Left renal pelvis (tissue), 4 donors: Measurements from ENCODE around the gene CELA3B. TPM values are rescaled to one million over a fixed set of nuclear protein-coding genes. Genes with fewer than 3 reads are reported as not detected.
A peak's percentile ranks its signal among the peaks of the same experiment; 100 is the strongest.
"Not testable (repeated sequence)": the region's sequence is repeated elsewhere in the genome, so short reads cannot be mapped to it uniquely, and the experiment has no call there.

Source experiments
- DNase-seq, 4 donors: peaks; one replicate each; pipeline ENCODE4 v3.0.0-alpha.2; 2013; ENCODE audit warnings: low read depth in 4 of 4, low spot score in 3 of 4
- polyA plus RNA-seq, 4 donors: library from polyadenylated mRNA; unstranded; fragments of 120-200 nt; gene quantifications; one replicate each; pipeline ENCODE4 v1.2.1, GENCODE V29; 2013; ENCODE audit not compliant: insufficient read length in 4 of 4

Gene CELA3B
- polyA plus RNA-seq, 4 donors, result not detected

DNA sequence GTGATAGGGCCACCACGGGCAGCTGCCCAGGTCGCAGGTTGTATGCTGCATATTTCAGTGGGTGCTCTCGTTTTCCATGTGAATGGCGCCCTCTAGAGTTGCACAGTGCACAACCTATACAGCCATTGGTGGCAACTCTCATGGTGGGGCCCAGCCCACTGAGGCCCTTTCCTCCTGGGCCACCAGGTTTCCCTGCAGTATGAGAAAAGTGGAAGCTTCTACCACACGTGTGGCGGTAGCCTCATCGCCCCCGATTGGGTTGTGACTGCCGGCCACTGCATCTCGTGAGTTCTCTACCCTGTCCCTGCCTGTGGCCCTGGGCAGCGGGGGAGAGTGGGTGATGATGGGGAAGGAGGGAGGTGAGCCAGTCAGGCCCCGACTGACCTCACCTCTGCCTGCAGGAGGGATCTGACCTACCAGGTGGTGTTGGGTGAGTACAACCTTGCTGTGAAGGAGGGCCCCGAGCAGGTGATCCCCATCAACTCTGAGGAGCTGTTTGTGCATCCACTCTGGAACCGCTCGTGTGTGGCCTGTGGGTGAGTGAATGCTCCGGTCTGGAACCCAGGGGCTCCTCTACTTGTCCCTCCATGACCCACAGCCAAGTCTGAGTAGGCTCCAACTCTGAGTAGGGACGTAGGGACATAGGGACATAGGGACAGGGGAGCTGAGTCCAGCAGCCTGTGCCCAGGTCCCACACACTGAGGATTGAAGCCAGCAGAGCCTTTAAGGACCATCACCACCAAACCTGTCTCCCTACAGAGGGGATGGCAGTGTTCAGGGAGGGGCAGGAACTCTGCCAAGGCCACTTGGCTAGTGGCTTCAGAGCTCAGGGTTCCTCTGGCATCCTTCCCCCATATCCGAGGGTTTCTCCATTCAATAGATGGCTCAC, 28.7 kb downstream of the CELA3B start:
- not testable (repeated sequence) for DNase-seq

DNA sequence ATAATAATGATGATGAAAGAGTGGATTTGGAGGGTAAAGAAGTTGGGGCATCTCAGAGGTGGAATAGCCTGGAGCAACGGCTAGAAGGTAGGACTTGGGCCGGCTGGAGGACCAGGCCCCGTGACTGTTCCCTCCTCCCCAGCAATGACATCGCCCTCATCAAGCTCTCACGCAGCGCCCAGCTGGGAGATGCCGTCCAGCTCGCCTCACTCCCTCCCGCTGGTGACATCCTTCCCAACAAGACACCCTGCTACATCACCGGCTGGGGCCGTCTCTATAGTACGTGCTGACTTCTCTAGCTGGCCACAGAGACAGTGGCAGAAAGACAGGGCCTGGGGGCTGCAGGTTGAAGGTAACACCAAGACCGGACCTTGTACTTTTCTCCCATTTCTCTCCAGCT, 29.9 kb downstream of the CELA3B start:
- DNase-seq, result not testable (repeated sequence)

DNA sequence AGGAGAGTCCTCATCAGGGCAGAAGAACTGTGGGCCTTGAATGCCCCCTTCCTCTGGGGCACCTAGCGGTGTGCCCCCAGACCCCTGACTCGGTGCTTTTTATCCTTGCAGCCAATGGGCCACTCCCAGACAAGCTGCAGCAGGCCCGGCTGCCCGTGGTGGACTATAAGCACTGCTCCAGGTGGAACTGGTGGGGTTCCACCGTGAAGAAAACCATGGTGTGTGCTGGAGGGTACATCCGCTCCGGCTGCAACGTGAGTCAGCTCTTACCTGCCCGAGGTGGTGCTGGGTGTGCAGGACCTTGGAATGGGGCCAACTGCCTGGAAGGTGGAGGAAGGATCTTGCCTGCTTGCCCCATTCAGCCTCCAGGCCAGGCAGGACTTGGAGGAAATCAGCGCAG, 30.4 kb downstream of the CELA3B start:
- not testable (repeated sequence) for DNase-seq

DNA sequence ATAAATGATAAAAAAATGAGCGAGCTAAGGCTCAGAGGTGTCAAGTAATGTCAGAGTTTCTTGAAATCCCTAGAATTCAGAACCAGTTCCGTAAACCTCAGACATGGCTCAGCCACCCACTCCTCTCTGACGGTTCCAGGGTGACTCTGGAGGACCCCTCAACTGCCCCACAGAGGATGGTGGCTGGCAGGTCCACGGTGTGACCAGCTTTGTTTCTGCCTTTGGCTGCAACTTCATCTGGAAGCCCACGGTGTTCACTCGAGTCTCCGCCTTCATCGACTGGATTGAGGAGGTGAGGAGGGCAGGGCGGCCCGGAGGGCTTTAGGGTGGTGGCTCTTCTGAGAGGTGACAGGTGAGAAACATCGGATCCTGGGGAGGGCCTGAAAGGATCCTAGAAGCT, 32.7 kb downstream of the CELA3B start:
- DNase-seq, result not testable (repeated sequence)

DNA sequence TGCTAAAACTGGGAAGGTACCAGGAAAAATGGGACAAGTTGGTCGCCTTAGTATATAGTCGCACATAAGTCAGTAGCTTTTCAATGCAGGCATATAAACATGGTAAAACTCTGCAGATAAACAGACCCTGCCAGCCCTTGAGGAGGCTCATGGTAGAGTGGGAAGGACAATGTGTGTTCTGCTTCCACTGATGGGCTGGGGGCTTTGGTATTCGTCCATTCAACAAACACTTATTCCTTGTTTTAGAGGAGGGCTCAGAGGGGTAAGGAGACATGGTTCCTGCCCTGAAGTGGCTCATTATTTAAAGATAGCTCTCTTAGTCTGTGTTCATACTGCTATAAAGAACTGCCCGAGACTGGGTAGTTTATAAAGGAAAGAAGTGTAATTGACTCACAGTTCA, 35.9 kb downstream of the CELA3B start:
- not testable (repeated sequence) for DNase-seq

DNA sequence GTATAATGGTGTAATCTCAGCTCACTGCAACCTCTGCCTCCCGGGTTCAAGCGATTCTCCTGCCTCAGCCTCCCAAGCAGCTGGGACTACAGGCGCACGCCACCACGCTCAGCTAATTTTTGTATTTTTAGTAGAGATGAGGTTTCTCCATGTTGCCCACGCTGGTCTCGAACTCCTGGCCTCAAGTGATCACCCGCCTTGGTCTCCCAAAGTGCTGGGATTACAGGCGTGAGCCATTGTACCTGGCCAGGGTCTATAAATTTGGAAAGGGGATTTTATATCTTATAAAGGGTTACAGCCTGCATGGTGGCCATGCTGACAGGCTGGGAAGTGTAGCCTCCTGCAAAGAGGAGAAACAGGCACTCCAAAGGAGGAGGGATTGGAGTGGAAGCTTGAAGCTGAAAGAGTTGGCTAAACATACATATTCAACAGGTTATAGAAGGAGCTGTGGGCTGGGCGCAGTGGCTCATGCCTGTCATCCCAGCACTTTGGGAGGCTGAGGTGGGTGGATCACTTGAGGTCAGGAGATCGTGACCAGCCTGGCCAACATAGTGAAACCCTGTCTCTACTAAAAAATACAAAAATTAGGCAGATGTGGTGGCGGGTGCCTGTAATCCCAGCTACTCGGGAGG, 37.9 kb downstream of the CELA3B start:
- DNase-seq, result not testable (repeated sequence)

DNA sequence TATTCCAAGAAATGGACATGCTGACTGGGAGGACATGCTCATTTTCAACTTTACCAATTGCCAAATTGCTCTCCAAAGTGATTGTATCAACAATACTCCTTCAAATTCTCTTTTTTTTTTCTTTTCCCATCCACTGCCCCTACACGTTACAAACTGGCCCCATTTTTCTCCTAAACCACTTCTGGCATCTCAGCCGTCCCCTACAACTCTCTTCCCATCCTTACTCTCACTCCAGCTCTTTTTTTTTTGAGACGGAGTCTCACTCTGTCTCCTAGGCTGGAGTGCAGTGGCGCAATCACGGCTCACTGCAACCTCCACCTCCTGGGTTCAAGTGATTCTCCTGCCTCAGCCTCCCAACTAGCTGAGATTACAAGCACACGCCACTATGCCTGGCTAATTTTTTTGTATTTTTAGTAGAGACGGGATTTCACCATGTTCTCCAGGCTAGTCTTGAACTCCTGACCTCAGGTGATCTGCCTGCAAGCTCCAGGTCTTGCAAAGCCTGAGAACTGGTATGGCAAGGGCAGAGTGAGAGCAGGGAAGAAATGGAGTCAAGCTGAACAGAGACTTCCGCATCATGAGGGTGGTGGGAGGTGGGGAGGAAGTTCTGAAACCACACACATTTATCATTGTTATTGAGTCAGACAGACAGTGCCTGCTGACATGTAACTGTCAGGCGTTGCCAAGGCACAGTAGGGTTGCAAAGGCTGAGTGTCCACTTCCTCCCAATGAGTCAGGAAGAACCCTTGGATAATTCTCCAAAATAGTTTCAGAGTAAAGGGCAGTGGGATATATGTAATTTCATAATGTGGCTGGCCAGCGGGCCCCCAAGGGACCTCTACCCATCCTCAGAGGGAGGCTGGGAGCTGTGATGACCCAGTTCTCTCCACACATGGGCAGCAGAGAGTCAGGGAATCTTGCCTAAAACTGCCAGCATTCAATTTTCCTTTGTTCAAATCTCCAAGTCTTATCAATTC, 42.0 kb downstream of the CELA3B start:
- no peak for DNase-seq

DNA sequence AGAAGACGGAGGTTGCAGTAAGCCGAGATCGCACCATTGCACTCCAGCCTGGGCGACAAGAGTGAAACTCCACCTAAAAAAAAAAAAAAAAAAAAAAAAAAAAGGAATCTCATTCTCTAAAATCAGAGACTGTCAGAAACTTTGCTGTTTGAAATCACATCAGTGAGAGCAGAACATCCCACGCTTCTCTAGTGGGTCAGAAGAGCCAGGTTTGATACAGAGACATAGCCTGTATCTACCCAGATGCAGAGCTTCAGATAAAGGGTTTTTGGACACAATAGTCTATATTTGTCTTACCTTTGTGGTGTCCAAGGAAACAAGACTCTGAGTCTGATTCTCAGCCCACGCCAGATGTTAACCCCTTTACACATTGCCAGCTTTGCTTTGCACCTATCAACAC, 44.2 kb downstream of the CELA3B start:
- DNase-seq, result no peak

DNA sequence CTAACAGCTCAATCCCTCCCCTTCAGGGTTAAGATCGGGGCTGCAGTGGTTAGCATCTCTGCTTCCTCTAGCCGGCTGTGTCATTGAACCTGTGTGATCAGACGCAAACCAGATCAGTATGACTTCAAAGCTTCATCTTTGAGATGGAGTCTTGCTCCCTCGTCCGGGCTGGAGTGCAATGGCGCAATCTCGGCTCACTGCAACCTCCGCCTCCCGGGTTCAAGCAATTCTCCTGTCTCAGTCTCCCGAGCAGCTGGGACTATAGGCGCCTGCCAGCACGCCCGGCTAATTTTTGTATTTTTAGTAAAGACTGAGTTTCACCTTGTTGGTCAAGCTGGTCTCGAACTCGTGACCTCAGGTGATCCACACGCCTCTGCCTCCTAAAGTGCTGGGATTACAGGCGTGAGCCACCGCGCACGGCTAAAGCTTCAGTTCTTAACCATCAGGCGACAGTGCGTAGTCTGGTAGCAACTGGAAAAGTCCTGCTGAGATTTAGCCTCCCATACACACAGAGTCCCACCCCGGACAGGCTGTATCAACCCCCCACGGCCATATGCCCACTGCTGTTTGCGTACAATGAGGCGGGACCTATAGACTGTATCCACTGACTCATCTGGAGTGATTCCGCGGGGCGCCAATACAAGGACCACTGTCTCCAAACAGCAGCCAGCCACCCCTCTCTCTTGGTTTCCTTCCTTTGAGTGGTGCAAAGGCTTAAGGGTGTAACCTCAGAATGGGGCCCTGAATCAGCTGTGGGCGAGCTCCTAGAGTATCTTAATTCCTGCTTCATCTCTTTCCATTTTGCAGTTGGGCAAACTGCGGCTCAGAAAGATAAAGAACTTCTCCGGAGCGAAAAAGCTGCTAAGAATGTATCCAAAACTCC, 47.9 kb downstream of the CELA3B start:
- DNase-seq, result peak in 1 of 4 donors; percentile 49

DNA sequence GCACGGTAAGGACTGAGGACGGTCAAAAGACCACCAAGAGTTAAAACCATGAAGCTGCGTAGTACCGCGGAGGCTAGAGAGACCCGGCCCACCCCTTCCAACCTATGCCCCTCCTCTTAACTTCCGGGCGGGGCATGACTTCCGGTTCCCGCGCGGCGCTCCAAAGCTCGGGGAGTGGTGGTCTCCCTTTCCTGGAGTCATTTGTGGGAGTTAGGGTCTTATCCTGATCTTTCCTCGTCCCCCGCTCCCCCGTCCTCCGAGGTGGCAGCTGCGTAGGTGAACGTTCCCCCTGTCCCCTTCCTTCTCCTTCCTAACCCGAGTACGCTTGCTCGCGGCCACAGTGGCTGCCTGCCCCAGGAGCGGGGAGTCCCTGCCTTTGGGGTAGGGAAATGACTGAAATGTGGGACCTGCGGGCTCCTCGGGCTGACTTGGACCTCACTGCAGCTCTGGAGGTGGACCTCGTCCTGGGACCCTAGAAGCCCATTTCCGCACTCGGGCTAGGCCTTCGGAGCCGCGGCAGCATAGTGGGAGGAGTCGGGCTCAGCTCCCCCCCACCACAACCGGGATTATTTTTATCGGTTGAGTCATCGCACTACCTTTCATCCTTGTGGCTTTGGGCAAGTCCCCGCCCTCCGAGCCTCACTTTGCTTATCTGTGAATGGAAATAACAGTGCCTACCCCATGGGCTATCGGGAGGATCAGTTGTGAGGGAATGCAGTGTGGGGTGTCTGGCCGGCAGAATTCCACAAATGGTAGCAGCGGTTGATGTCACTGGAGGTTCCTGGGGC, 48.7 kb downstream of the CELA3B start:
- peak; percentile 76 to 85 (median 80) for DNase-seq

DNA sequence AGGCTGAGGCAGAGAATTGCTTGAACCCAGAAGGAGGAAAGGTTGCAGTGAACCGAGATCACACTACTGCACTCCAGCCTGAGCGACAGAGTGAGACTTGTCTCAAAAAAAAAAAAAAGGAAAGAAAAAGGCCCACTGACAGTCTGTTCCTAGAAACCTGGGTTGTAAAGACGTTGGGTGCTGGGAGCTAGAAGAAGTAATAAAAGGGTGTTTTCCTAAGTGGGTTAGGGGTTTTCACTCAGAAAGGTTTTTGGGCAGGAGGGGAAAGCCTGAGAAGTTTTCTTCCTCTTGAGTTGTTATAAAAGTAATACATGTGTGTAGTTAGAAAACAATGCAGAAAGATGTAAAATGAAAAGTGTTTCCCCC, 50.1 kb downstream of the CELA3B start:
- no peak for DNase-seq

DNA sequence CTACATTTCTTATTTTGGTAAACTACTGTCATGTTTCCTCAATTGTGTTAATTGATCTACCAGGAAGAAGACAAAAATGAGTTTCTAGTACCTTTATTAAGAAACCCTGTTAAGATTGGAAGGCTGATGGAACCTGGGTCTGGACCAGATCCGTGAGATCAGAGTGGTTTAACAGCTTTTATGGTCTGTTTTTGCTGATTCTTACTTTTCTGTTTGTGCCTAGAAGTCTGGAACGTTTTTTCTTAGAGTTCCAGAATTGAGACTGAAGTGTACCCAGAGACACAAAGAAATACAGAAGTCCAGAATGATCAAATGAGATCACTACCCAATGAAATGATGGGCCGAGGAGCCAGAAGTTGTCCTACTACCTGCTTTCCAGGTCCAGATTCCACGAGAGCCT, 53.2 kb downstream of the CELA3B start:
- DNase-seq, result no peak

DNA sequence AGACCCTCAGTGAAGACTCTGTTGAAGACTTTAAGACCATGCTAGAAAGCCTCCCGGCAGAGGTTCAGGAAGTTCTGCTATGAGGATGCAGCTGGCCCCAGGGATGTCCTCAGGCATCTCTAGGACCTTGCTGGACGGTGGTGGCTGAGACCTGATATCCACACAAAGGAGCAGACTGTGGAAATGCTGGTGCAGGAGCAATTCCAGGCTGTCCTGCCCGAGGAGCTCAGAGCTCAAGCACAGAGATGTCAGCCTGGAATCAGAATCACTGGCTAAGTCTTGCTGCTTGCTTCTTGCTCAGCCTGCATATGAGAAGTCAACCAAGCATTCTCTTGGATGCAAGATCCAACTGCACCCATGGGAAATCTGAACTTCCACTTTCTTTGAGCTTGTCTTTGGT, 53.7 kb downstream of the CELA3B start:
- DNase-seq, result no peak

DNA sequence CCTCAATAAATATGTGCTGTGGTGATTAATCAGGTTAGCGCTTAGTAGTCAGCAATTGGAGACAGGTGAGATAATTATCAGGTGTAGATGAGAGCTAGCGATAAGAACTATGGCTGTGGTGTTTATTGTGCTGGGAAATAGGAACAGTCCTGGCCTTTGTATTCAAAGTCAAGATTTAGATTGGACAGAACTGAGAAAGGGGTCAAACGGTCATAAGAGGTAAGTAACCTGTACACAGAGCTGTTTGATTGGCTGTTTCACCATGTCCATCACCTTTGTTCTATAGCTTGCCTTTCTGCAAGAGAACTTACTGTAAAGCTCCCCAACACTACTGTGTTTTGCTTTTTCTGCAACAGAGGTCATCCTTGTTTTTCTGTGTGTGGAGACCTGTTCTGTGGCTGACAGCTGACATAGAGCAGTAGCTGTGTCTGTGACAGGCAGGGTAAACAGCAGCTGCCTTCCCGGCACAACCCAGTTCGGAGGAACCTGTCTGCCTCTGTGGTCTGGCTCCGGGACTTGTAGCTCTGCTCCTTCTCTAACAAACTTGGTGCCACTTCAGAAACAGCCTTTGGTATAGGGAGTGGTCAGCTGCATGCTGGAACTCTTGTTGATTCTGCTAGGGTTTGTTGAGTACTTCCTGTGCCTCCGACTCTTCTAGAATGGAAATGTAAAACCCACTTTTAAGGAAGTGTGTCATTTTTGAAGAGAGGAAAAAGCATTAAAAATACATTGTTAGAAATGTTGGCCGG, 54.6 kb downstream of the CELA3B start:
- DNase-seq, result no peak

DNA sequence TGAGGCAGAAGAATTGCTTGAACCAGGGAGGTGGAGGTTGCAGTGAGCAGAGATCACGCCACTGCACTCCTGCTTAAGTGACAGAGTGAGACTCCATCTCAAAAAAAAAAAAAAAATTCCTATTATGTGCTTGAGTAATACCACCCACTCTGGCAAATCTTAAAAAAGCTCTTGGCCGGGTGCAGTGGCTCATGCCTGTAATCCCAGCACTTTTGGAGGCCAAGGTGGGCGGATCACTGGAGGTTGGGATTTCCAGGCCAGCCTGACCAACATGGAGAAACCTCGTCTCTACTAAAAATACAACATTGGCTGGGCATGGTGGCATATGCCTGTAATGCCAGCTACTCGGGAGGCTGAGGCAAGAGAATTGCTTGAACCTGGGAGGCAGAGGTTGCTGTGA, 58.0 kb downstream of the CELA3B start:
- DNase-seq, result not testable (repeated sequence)

DNA sequence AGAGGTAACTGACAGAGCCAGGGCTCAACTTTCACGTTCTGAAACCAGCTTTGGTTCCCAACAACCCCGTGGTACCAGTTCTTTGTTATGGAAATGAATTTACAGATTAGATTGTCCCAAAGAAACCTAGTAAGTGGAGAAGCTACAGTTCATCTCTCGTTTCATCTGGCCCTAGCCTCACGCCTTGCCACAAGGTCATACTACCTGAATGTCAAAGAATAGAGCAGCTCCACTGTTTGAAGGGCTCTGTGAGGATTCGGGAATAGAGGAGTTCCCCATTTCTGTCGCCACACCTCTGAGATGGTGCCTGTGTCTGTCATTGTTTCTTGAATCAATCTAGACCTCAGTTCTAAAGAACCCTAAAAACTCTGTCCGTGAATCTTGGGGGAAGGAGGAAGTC, 60.7 kb downstream of the CELA3B start:
- no peak for DNase-seq

DNA sequence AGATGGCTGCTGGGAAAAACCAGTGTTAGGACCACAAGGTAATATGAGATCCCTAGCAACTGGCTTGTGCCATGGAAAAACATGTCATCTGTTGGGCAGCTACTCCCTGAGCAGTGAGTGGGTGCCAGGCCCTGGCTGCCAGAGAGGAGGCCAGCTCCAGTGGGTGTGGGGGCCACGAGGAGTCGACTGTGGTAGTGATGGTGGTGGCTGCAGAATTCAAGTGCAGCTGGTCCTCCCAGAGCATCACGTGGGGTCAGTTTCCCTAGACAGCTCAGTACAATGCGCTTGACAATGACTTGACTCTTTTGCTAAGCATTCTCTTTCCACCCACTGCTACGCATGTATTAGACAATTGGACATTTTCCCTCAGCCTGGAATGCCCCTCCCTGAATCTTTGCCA, 61.2 kb downstream of the CELA3B start:
- DNase-seq, result no peak
